Esophagus squamous epithelium (tissue), 5 donors: ENCODE results near the gene BTBD2. TPM values are rescaled to one million over a fixed set of nuclear protein-coding genes. Genes with fewer than 3 reads are reported as not detected.

Source experiments
- DNase-seq: peaks from one replicate; lab custom pipeline; 2025; lab: John Stamatoyannopoulos, UW
- H3K27ac ChIP-seq, 4 donors: fragments of 200-600 bp; sonication (generic); one replicate each; pipeline ENCODE4 v1.5.1; 2016 to 2019; ENCODE audit warnings: mild to moderate bottlenecking in 1 of 4
- H3K27me3 ChIP-seq, 4 donors: fragments of 200-600 bp; sonication (generic); 1 replicate in 3 of 4; 2 replicates in 1 of 4; pipeline versions ENCODE4 v1.5.1 to v1.6.0; 2017 to 2021; ENCODE audit warnings: antibody characterized with exemption in 1 of 4
- H3K36me3 ChIP-seq, 3 donors: fragments of 200-600 bp; sonication (generic); one replicate each; pipeline ENCODE4 v1.5.1; 2016 to 2019
- H3K4me1 ChIP-seq, 3 donors: fragments of 200-600 bp; sonication (generic); one replicate each; pipeline ENCODE4 v1.5.1; 2017 to 2019
- H3K4me3 ChIP-seq, 4 donors: fragments of 200-600 bp; sonication (generic); 1 replicate in 3 of 4; 2 replicates in 1 of 4; pipeline ENCODE4 v1.5.1; 2016 to 2019; ENCODE audit warnings: mild to moderate bottlenecking in 2 of 4, moderate library complexity in 1 of 4
- H3K9me3 ChIP-seq, 3 donors: fragments of 200-600 bp; sonication (generic); one replicate each; pipeline ENCODE4 v1.5.1; 2016 to 2019
- CTCF ChIP-seq, 6 experiments: fragments of 450-650 bp in 4 of 6; fragments of 200-600 bp in 2 of 6; sonication (generic) in 2 of 6; IDR thresholded peaks; one replicate each; pipeline ENCODE4 v1.5.1; 2016 to 2019; ENCODE audit warnings: antibody characterized with exemption in 6 of 6, mild to moderate bottlenecking in 4 of 6, moderate library complexity in 4 of 6
- POLR2A ChIP-seq, 4 donors: fragments of 450-650 bp; IDR thresholded peaks; one replicate each; pipeline ENCODE4 v1.6.1; 2017; ENCODE audit warnings: antibody characterized with exemption in 4 of 4, mild to moderate bottlenecking in 4 of 4, moderate library complexity in 3 of 4
- WGBS, 2 donors: methylation state at CpG; one replicate each; pipeline ENCODE4 v1.1.5; 2018; 5-methylcytosine and 5-hydroxymethylcytosine counted together
- intact Hi-C: fragments of 100-400 bp; cut with DNase I; formaldehyde crosslinking; loops from one replicate; pipeline ENCODE4 v1.15.0; 2022
- total RNA-seq, 4 donors: library from RNA; depleted of rRNA; stranded (reverse); fragments of >200 nt; gene quantifications; one replicate each; pipeline ENCODE4 v1.1.0, GENCODE V29; 2016
- donor health status: DM: yes; HTN: yes; CAD: no.

The BTBD2 gene
- total RNA-seq, 4 donors from 2014 or later, result 42.3 to 79.0 (median 63.8) TPM

DNA sequence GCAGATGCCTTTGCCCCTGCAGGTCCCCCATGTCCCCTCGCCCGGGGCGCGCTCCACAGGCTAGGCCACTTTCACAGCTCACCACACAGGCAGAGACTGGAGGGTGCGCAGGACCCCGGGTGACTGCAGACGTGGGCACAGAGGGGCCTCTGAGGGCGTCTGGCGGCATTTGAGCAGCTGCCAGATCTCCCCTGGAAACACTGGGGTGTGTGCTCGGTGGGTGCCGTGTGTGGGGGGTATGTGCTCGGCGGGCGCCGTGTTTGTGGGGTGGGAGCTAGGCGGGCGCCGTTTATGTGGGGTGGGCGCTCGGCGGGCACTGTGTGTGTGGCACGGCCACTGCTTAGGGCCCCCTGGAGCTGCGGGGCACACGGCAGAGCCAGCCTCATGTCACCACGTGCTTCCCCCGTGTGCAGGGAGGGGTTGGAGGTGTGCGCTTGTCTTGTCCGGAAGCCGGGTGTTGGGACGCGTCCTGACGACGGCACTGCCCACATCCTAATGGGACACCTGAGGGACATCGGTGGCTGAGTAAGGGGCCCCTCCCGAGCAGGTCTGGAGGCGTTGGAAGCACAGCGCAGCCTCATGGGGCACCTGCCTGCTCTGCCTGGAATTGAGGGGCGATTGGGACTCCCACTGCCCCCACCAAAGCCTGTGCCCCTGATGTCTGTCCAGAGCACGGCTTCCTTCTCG, 57.8 kb downstream of the BTBD2 start:
- WGBS, 2 donors, result 82% methylated on average over 14 of the region's 40 CpGs; no CpG with 5 or more reads in 1 of the 2 donors
- DNase-seq, result no peak
- no peak overlapping the region for H3K27ac ChIP-seq

DNA sequence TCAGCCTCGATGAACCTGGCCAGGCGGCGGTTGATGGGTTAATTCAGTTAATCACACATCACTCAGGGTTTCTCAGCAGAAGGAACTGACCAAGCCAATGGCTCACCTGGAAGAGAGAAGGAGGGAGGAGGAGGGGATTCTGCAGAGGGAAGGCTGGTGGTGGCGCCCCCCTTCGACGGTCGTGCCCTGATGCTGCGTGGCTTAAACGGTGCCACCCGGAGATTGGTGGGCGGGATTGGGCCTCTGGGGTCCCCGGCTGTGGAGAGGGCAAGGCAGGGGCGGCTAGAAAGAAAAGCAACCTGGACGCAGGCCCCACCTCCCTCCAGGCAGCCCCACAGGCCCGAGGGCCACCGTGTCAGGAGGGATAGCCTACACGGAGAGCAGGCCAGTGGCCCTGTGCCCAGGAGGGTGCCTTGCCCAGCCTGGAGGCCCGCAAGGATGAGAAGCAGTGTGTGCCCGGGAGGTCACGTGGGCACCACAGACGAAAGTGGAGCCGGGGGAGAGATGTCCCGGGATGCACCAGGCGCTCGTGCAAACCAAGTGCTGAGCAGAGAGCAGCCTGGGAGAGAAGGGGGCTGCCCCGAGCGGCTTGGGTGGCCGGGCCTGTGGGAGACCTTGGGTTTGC, 58.5 kb downstream of the BTBD2 start:
- Histone ChIP-seq H3K27ac (no peak overlapping the region), H3K4me1 (peaks cover 0 to 8% (median 0%) of the 10 kb centered on the region in 3 donors), H3K4me3 (no peak overlapping the region), H3K27me3 (no peaks in the 10 kb centered on the region), H3K36me3 (peaks cover 0 to 55% (median 0%) of the 10 kb centered on the region in 3 donors), H3K9me3 (no peaks in the 10 kb centered on the region)
- intact Hi-C loops, result loop anchor here (10.0 kb wide), 1 partner anchor 178 kb away; no protein-coding TSS in a partner anchor
- WGBS, 2 donors, result 82% methylated on average over 18 to 25 of the region's 28 CpGs
- TF ChIP-seq CTCF (IDR thresholded peaks at IDR 0.05), result no peak
- no peak for TF ChIP-seq POLR2A (IDR thresholded peaks at IDR 0.05)
- DNase-seq, result no peak

More for the DNA sequence above, 57.8 kb downstream of the BTBD2 start:
- no peaks in the 10 kb centered on the region for H3K9me3 ChIP-seq
- peaks cover 0 to 55% (median 0%) of the 10 kb centered on the region in 3 donors for H3K36me3 ChIP-seq
- no peaks in the 10 kb centered on the region for H3K27me3 ChIP-seq
- no peak overlapping the region for H3K4me3 ChIP-seq
- intact Hi-C loops, result loop anchor here (10.0 kb wide), 1 partner anchor 177 kb away; no protein-coding TSS in a partner anchor
- TF ChIP-seq POLR2A (IDR thresholded peaks at IDR 0.05) (no peak), CTCF (IDR thresholded peaks at IDR 0.05) (no peak)
- peaks cover 0 to 8% (median 0%) of the 10 kb centered on the region in 3 donors for H3K4me1 ChIP-seq

GRCh38 chr19:1956122-1956494, 59.4 kb downstream of the BTBD2 start:
- no peaks in the 10 kb centered on the region for H3K27me3 ChIP-seq
- peaks cover 0 to 8% (median 0%) of the 10 kb centered on the region in 3 donors for H3K4me1 ChIP-seq
- no peak overlapping the region for H3K27ac ChIP-seq
- no peak for DNase-seq
- peaks cover 0 to 50% (median 0%) of the 10 kb centered on the region in 3 donors for H3K36me3 ChIP-seq
- no peaks in the 10 kb centered on the region for H3K9me3 ChIP-seq
- intact Hi-C loops, result loop anchor here (10.0 kb wide), 1 partner anchor 179 kb away; no protein-coding TSS in a partner anchor
- WGBS, 2 donors, result 89 to 93% methylated on average over 5 to 7 of the region's 12 CpGs
- no peak overlapping the region for H3K4me3 ChIP-seq
- no peak for TF ChIP-seq CTCF (IDR thresholded peaks at IDR 0.05)
- no peak for TF ChIP-seq POLR2A (IDR thresholded peaks at IDR 0.05)

GRCh38 chr19:1955171-1956121, 60.1 kb downstream of the BTBD2 start:
- no peaks in the 10 kb centered on the region for H3K27me3 ChIP-seq
- TF ChIP-seq CTCF (IDR thresholded peaks at IDR 0.05) (no peak), POLR2A (IDR thresholded peaks at IDR 0.05) (no peak)
- DNase-seq, result no peak
- H3K4me1 ChIP-seq, result peaks cover 0 to 8% (median 0%) of the 10 kb centered on the region in 3 donors
- peaks cover 0 to 48% (median 0%) of the 10 kb centered on the region in 3 donors for H3K36me3 ChIP-seq
- intact Hi-C loops, result loop anchor here (10.0 kb wide), 1 partner anchor 179 kb away; no protein-coding TSS in a partner anchor
- no CpG with 5 or more reads among the region's 51 CpGs for WGBS, 2 donors
- H3K4me3 ChIP-seq, result no peak overlapping the region
- H3K9me3 ChIP-seq, result no peaks in the 10 kb centered on the region
- no peak overlapping the region for H3K27ac ChIP-seq
